ENCODE data around the gene ZNF740.

Gene ZNF740

GRCh38 chr12:53166837-53167236 lies 13.7 kb upstream of the ZNF740 start:
- TF ChIP-seq CTCF (IDR thresholded peaks at IDR 0.05; ENCODE audit: low read depth, low read length), result no peak
- no peak for DNase-seq (ENCODE audit: extremely low read depth, low read depth)

- DNase-seq (ENCODE audit: extremely low read depth, low read depth), result no peak
- TF ChIP-seq CTCF (IDR thresholded peaks at IDR 0.05; ENCODE audit: low read depth, low read length), result no peak
These were observed 10.9 kb upstream of the ZNF740 start for GRCh38 chr12:53169644-53170043.

GRCh38 chr12:53170215-53170614 lies 10.3 kb upstream of the ZNF740 start:
- DNase-seq (ENCODE audit: extremely low read depth, low read depth), result no peak
- no peak for TF ChIP-seq CTCF (IDR thresholded peaks at IDR 0.05; ENCODE audit: low read depth, low read length)

- TF ChIP-seq CTCF (IDR thresholded peaks at IDR 0.05; ENCODE audit: low read depth, low read length), result no peak
- DNase-seq (ENCODE audit: extremely low read depth, low read depth), result no peak
These were observed 9.4 kb upstream of the ZNF740 start for GRCh38 chr12:53170876-53171724.

GRCh38 chr12:53171725-53172329 lies 8.7 kb upstream of the ZNF740 start:
- TF ChIP-seq CTCF (IDR thresholded peaks at IDR 0.05; ENCODE audit: low read depth, low read length), result no peak
- DNase-seq (ENCODE audit: extremely low read depth, low read depth), result no peak

GRCh38 chr12:53172352-53172751 lies 8.2 kb upstream of the ZNF740 start:
- no peak for TF ChIP-seq CTCF (IDR thresholded peaks at IDR 0.05; ENCODE audit: low read depth, low read length)
- DNase-seq (ENCODE audit: extremely low read depth, low read depth), result no peak

- DNase-seq (ENCODE audit: extremely low read depth, low read depth), result no peak
- no peak for TF ChIP-seq CTCF (IDR thresholded peaks at IDR 0.05; ENCODE audit: low read depth, low read length)
These were observed 7.3 kb upstream of the ZNF740 start for GRCh38 chr12:53173085-53173715.
